Mesendoderm (in vitro differentiated cells): Measurements from ENCODE around the gene ZP1.

Source experiments
- DNase-seq: peaks from one replicate; pipeline ENCODE4 v3.0.0; 2013
- H2AK5ac ChIP-seq: 2 replicates; pipeline ENCODE4 v1.6.1; 2013; ENCODE audit warnings: low read length, inconsistent platforms
- H2BK120ac ChIP-seq: 2 replicates; pipeline ENCODE4 v1.6.1; 2013; ENCODE audit warnings: low read depth, mild to moderate bottlenecking, low read length, moderate library complexity, mixed read lengths
- H2BK15ac ChIP-seq: replicated peaks from 2 replicates; pipeline ENCODE4 v1.6.1; 2013; ENCODE audit warnings: low read depth, mild to moderate bottlenecking, moderate library complexity
- H2BK5ac ChIP-seq: 2 replicates; pipeline ENCODE4 v1.6.1; 2013; ENCODE audit warnings: low read length, inconsistent platforms
- H3K18ac ChIP-seq: 2 replicates; pipeline ENCODE4 v1.6.1; 2013; ENCODE audit warnings: mild to moderate bottlenecking, low read length, mixed read lengths
- H3K23ac ChIP-seq: one replicate; pipeline ENCODE4 v1.6.1; 2013; ENCODE audit warnings: low read length
- H3K27ac ChIP-seq: 2 replicates; pipeline ENCODE4 v1.5.1; 2013; ENCODE audit warnings: low read depth, mild to moderate bottlenecking, inconsistent platforms, low read length, moderate library complexity
- H3K27me3 ChIP-seq: 2 replicates; pipeline ENCODE4 v1.6.1; 2013; ENCODE audit warnings: low read length, control low read depth, mild to moderate bottlenecking, inconsistent platforms; ENCODE audit not compliant: insufficient read depth, poor library complexity
- H3K36me3 ChIP-seq: 2 replicates; pipeline ENCODE4 v1.6.1; 2013; ENCODE audit warnings: low read length, inconsistent platforms; ENCODE audit not compliant: control insufficient read depth, insufficient read depth
- H3K4ac ChIP-seq: one replicate; pipeline ENCODE4 v1.6.1; 2013; ENCODE audit warnings: low read depth, mild to moderate bottlenecking, low read length, moderate library complexity
- H3K4me1 ChIP-seq: 2 replicates; pipeline ENCODE4 v1.6.1; 2013; ENCODE audit warnings: low read depth, low read length, inconsistent platforms; ENCODE audit not compliant: control insufficient read depth
- H3K4me2 ChIP-seq: 2 replicates; pipeline ENCODE4 v1.6.1; 2013; ENCODE audit warnings: low read length
- H3K4me3 ChIP-seq: 2 replicates; pipeline ENCODE4 v1.5.1; 2013; ENCODE audit warnings: mild to moderate bottlenecking, low read length
- H3K56ac ChIP-seq: one replicate; pipeline ENCODE4 v1.6.1; 2013; ENCODE audit warnings: low read length
- H3K79me1 ChIP-seq: 2 replicates; pipeline ENCODE4 v1.6.1; 2013; ENCODE audit warnings: low read length, inconsistent platforms
- H3K79me2 ChIP-seq: 2 replicates; pipeline ENCODE4 v1.6.1; 2013; ENCODE audit warnings: mild to moderate bottlenecking, low read length; ENCODE audit not compliant: control insufficient read depth, insufficient read depth
- H3K9ac ChIP-seq: 2 replicates; pipeline ENCODE4 v1.6.1; 2013; ENCODE audit warnings: low read length, inconsistent platforms
- H4K5ac ChIP-seq: one replicate; pipeline ENCODE4 v1.6.1; 2013; ENCODE audit warnings: low read length
- H4K8ac ChIP-seq: one replicate; pipeline ENCODE4 v1.6.1; 2013; ENCODE audit warnings: low read depth, mild to moderate bottlenecking, control low read depth, low read length, moderate library complexity
- WGBS: extraction: QIAGEN DNeasy Blood & Tissue Kit; methylation state at CpG from one replicate; pipeline ENCODE4 v1.1.7; 2013; ENCODE audit warnings: low lambda C conversion rate, missing lambda C conversion rate; ENCODE audit not compliant: insufficient coverage; ENCODE audit errors: extremely low coverage; 5-methylcytosine and 5-hydroxymethylcytosine counted together

The ZP1 gene

DNA sequence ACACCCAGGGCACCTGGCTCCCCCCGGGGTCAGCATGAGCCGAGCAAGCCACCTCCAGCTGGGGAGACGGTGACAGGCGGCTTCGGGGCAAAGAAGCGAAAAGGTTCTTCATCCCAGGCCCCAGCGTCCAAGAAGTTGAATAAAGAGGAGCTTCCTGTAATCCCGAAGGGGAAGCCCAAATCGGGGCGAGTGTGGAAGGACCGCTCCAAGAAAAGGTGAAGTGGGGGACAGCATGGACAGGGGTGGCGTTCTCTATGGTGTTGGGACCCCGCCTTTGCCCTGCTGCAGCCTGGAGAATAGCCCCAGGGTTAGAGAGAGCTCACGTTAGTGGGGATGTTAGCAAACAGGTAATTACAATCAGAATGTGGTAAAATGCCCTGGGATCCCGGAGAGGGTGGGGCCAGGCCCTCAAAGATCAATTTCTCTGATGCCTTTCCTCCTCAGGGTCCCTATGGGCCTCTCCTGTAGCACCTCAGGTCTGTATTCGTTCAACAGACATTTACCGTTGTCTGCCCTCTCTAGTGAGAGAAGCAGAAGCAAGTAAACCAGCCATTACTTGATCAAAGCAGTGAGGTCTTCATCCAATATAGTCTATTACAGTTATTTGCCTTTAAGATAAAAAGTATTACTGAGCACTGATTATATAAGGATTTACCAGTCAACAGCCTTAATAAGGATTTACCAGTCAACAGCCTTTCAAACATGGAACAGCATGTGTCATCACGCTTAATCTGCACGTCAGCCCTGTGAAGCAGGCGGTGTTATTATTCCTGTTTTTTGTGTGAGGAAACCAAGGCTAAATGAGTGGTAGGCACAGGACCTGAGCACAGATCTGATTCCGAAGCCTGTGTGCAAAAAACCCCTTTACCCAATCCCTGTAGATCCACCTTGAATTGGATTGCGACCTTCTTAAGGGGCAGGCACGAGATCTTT lies 24.4 kb upstream of the ZP1 start:
- no peak overlapping the region for H3K18ac ChIP-seq
- peak overlapping the region; percentile 63 for H3K4ac ChIP-seq
- peak overlapping the region; percentile 96 for H3K56ac ChIP-seq
- H4K5ac ChIP-seq, result no peak overlapping the region
- no peak overlapping the region for H4K8ac ChIP-seq
- H3K79me1 ChIP-seq, result peaks cover 23% of the 10 kb centered on the region
- no peak overlapping the region for H2BK120ac ChIP-seq
- no peaks in the 10 kb centered on the region for H3K36me3 ChIP-seq
- peaks cover 39% of the 10 kb centered on the region for H3K79me2 ChIP-seq
- no peak overlapping the region for H3K23ac ChIP-seq
- no peaks in the 10 kb centered on the region for H3K27me3 ChIP-seq
- no peak overlapping the region for H2BK15ac ChIP-seq
- no peak for DNase-seq
- H2BK5ac ChIP-seq, result no peak overlapping the region
- H3K4me2 ChIP-seq, result peak overlapping the region; percentile 51
- peak overlapping the region; percentile 95 for H3K9ac ChIP-seq
- H3K27ac ChIP-seq, result no peak overlapping the region
- no peak overlapping the region for H2AK5ac ChIP-seq
- H3K4me3 ChIP-seq, result peak overlapping the region; percentile 93
- WGBS, result no CpG with 5 or more reads among the region's 23 CpGs
- peaks cover 11% of the 10 kb centered on the region for H3K4me1 ChIP-seq

DNA sequence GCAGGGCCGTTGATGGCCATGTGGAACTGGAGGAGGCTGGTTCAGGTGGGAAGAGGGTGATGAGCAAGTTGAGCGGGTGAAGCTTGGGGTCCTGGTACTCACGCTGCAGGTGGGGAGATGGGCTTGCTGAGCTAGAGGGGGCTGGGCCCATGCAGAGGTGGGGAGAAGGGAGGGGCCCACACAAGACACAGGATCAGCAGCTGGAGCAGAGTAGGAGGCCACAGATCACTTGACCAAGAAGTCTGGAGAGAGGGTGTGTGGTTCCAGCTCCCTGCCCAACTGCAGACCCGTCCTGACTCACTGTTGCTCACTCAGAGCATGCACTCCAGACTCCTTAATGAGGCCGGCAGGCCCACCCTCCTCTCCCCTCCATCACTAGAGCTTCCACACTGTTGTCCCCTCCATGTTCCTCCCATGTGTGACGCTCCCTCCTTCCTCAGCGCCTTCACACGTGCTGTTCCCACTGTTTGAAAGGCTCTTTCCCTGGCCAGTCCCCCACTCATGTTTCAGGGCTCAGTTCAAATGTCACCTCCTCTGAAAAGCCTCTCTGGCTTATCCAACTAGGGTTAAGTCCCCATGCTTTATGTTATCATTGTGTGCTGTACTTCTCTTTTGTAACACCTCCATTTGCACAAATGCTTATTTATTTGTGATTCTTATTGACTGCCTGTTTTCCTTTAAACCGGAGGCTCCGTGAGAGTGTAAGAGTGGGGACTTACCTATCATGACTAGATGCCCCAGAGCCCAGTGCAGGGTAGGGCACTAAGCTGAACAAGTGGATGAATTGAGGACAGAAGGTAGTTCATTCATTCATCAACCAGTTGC lies 23.1 kb upstream of the ZP1 start:
- no CpG with 5 or more reads among the region's 10 CpGs for WGBS
- Histone ChIP-seq H2BK15ac (no peak overlapping the region), H4K8ac (no peak overlapping the region), H2BK120ac (no peak overlapping the region), H3K79me2 (peaks cover 39% of the 10 kb centered on the region), H3K27me3 (no peaks in the 10 kb centered on the region), H2BK5ac (no peak overlapping the region), H3K4me1 (peaks cover 11% of the 10 kb centered on the region), H3K9ac (peak overlapping the region; percentile 95), H3K18ac (no peak overlapping the region), H3K4ac (no peak overlapping the region), H3K4me3 (peak overlapping the region; percentile 93), H3K23ac (peak overlapping the region; percentile 97), H3K36me3 (peaks cover 2% of the 10 kb centered on the region), H3K79me1 (peaks cover 23% of the 10 kb centered on the region), H4K5ac (no peak overlapping the region), H3K56ac (peak overlapping the region; percentile 78), H3K4me2 (peak overlapping the region; percentile 51), H2AK5ac (no peak overlapping the region), H3K27ac (no peak overlapping the region)
- no peak for DNase-seq

DNA sequence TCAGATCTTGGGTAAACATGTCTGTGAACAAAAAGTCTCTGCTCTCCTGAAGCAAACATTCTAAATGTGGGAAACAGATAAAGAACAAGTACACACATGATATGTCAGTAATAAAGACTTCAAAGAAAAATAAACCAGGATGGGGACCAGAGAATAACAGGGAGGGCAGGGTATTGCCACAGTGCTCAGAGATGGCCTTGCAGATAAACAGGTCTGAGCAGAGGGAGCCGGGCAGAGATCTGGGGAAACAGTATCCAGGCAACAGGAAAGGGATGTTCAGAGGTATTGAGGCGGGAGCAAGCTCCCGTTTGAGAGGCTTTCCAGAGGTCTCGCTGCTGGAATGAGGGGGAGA lies 22.5 kb upstream of the ZP1 start:
- Histone ChIP-seq H3K56ac (no peak overlapping the region), H2BK15ac (no peak overlapping the region), H4K8ac (no peak overlapping the region), H3K23ac (no peak overlapping the region), H3K36me3 (peaks cover 2% of the 10 kb centered on the region), H4K5ac (no peak overlapping the region), H3K4me1 (peaks cover 11% of the 10 kb centered on the region), H3K4ac (no peak overlapping the region), H3K27ac (no peak overlapping the region), H3K79me2 (peaks cover 39% of the 10 kb centered on the region), H3K4me3 (no peak overlapping the region), H2AK5ac (no peak overlapping the region), H2BK5ac (no peak overlapping the region), H3K18ac (no peak overlapping the region), H3K27me3 (no peaks in the 10 kb centered on the region), H2BK120ac (no peak overlapping the region), H3K4me2 (peak overlapping the region; percentile 22), H3K79me1 (peaks cover 23% of the 10 kb centered on the region), H3K9ac (peak overlapping the region; percentile 5)
- WGBS, result no CpG with 5 or more reads among the region's 4 CpGs
- DNase-seq, result no peak

DNA sequence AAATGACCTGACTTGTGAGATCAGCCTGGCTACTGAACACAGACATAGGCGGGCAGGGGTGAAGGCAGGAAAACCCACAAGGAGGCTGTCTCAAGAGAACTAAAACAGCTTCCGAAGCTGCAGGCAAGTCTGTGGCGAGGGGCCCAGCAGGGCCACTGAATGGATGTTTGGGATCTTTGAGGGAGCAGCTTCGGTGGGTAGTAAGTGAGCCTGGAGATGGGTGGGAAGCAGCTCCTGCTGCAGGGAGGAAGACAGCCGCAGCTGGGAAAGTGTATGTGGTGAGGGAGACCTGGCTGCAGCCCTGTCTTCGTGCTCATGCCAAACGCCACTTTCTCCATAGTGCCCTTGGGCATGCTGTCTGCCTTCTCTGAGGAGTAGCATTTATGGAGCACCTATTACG lies 22.0 kb upstream of the ZP1 start:
- no peak overlapping the region for H3K27ac ChIP-seq
- no peak overlapping the region for H2BK15ac ChIP-seq
- no peak overlapping the region for H2BK120ac ChIP-seq
- no peak overlapping the region for H2AK5ac ChIP-seq
- H3K56ac ChIP-seq, result no peak overlapping the region
- no peak for DNase-seq
- H3K4me1 ChIP-seq, result peaks cover 11% of the 10 kb centered on the region
- no peak overlapping the region for H2BK5ac ChIP-seq
- peaks cover 2% of the 10 kb centered on the region for H3K36me3 ChIP-seq
- no peak overlapping the region for H3K4me3 ChIP-seq
- no CpG with 5 or more reads among the region's 8 CpGs for WGBS
- no peak overlapping the region for H4K5ac ChIP-seq
- H3K79me2 ChIP-seq, result peaks cover 39% of the 10 kb centered on the region
- no peak overlapping the region for H3K9ac ChIP-seq
- H3K27me3 ChIP-seq, result no peaks in the 10 kb centered on the region
- H3K4ac ChIP-seq, result no peak overlapping the region
- H4K8ac ChIP-seq, result no peak overlapping the region
- H3K18ac ChIP-seq, result no peak overlapping the region
- no peak overlapping the region for H3K4me2 ChIP-seq
- H3K79me1 ChIP-seq, result peaks cover 23% of the 10 kb centered on the region
- H3K23ac ChIP-seq, result no peak overlapping the region

DNA sequence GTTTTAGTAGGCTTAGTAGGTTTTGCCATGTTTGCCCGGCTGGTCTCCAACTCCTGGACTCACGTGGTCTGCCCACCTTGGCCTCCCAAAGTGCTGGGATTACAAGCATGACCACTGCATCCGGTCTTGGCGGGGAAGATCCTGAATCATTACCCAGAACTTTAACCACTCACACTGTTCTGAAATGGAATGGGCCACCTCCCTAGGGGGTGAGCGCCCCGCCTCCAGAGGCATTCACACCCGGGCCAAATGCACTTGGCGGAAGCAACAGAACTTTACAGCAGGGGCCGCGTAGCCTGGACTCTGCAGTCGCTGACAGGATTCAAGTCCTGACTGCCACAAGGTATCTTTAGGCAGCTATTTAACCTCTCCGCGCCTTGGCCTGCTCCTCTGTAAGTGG lies 20.1 kb upstream of the ZP1 start:
- no peak overlapping the region for H4K5ac ChIP-seq
- H2BK15ac ChIP-seq, result no peak overlapping the region
- peaks cover 21% of the 10 kb centered on the region for H3K79me1 ChIP-seq
- H3K36me3 ChIP-seq, result peaks cover 8% of the 10 kb centered on the region
- no CpG with 5 or more reads among the region's 13 CpGs for WGBS
- no peak overlapping the region for H3K4me2 ChIP-seq
- peaks cover 11% of the 10 kb centered on the region for H3K4me1 ChIP-seq
- no peak overlapping the region for H3K4me3 ChIP-seq
- no peak overlapping the region for H3K9ac ChIP-seq
- H2AK5ac ChIP-seq, result no peak overlapping the region
- DNase-seq, result no peak
- no peak overlapping the region for H2BK120ac ChIP-seq
- no peak overlapping the region for H3K56ac ChIP-seq
- H3K27ac ChIP-seq, result no peak overlapping the region
- no peak overlapping the region for H4K8ac ChIP-seq
- H3K4ac ChIP-seq, result no peak overlapping the region
- H3K27me3 ChIP-seq, result no peaks in the 10 kb centered on the region
- peaks cover 37% of the 10 kb centered on the region for H3K79me2 ChIP-seq
- H3K23ac ChIP-seq, result no peak overlapping the region
- no peak overlapping the region for H3K18ac ChIP-seq
- no peak overlapping the region for H2BK5ac ChIP-seq
